Mesangial cell (primary cell): ENCODE data around the gene ASB1. TPM values are rescaled to one million over a fixed set of nuclear protein-coding genes. Genes with fewer than 3 reads are reported as not detected.

Experiments
- total RNA-seq: library from RNA; depleted of rRNA; stranded (reverse); fragments of >200 nt; gene quantifications from 2 replicates; pipeline ENCODE4 v1.2.3, GENCODE V29; 2015

ASB1 gene, protein sequence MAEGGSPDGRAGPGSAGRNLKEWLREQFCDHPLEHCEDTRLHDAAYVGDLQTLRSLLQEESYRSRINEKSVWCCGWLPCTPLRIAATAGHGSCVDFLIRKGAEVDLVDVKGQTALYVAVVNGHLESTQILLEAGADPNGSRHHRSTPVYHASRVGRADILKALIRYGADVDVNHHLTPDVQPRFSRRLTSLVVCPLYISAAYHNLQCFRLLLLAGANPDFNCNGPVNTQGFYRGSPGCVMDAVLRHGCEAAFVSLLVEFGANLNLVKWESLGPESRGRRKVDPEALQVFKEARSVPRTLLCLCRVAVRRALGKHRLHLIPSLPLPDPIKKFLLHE
- 30.8 and 30.9 TPM in 2 replicates for total RNA-seq

DNA sequence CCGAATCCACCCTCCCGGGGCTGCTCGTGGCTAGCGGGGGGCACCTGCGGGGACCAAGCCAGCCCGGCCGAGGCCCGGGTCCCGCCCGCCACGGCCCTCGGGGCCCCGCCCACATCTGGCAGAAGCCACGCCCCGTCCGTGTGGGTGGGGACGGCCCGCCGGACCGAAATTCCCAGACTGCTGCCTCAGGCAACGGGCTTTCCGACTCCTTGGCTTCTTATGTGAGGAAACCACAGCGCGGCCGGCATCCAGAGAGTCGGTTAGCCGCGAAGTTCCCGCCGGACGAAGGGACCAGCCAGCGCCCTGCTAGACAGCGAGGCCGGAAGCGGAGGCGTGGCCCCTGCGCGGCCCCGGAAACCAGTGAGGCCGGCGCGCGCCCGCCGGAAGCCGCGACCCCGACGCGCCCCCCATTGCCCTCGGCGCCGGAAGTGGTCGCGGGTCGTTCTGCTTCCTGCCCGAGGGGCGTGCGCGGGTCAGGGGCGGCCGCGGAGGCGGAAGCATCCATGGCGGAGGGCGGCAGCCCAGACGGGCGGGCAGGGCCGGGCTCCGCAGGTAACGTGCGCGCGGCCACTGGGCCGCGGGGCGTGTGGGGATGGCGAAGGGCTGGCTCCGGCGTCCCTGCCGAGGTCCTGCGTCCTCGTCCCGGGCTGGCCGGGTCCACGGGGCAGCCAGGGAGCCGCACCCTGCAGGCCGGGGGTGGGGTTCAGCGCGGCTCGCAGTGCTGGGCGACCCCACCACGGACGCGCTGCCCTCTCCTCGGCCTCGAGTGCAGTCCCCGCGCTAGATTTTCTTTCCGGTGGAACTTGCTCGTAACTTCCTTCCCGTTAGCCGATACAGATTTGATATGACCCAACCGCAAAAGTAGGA, at the start of gene ASB1:
ASB1 (plus strand) TSS at position 360 of the 867 bp plus-strand sequence; CDS start at position 504, 144 bp downstream.

Other genes with a start within 250 kb of the ASB1 start
- 23.3 and 27.7 TPM in 2 replicates for gene ILKAP, start 223.2 kb upstream of the ASB1 start, total RNA-seq
- 15.8 and 17.4 TPM in 2 replicates for gene HES6, start 186.9 kb upstream of the ASB1 start, total RNA-seq
- gene PER2, start 138.3 kb upstream of the ASB1 start, total RNA-seq = 3.7 and 3.8 TPM in 2 replicates
- gene TRAF3IP1, start 106.4 kb upstream of the ASB1 start, total RNA-seq = 3.1 and 5.7 TPM in 2 replicates